HepG2 (cell line): ENCODE results near the gene RGL3.

Experiments
- AHR ChIP-seq: IDR thresholded peaks from 2 replicates; pipeline ENCODE4 v1.6.1; 2018; ENCODE audit warnings: missing genetic modification reagents, missing compliant biosample characterization
- CTCF ChIP-seq: sonication (generic); formaldehyde crosslinking; IDR thresholded peaks from 2 replicates; pipeline ENCODE4 v1.5.0; 2020; ENCODE audit warnings: mild to moderate bottlenecking, missing genetic modification reagents, moderate library complexity
- EP300 ChIP-seq, 3 experiments: sonication (generic) in 1 of 3; formaldehyde crosslinking in 1 of 3; IDR thresholded peaks; 2 replicates each; pipeline versions ENCODE4 v1.5.1 to v1.6.1; 2011 to 2020; ENCODE audit warnings: low read depth in 2 of 3, low read length in 2 of 3, borderline replicate concordance in 1 of 3, improper control_type of control experiment in 1 of 3, mild to moderate bottlenecking in 1 of 3, missing genetic modification reagents in 1 of 3, moderate library complexity in 1 of 3
- EZH2 ChIP-seq: conservative IDR thresholded peaks from 2 replicates; pipeline ENCODE4 v1.6.1; 2012; ENCODE audit warnings: mild to moderate bottlenecking, low read depth, low read length, moderate library complexity
- MAFK ChIP-seq, 2 experiments: IDR thresholded peaks in 1 of 2; conservative IDR thresholded peaks in 1 of 2; 2 replicates each; pipeline ENCODE4 v1.6.1; 2011; ENCODE audit warnings: improper control_type of control experiment in 2 of 2, low read length in 2 of 2
- PHB2 ChIP-seq: fragments of 450-650 bp; IDR thresholded peaks from 2 replicates; pipeline ENCODE4 v1.6.1; 2018; ENCODE audit not compliant: partially characterized antibody
- PHF5A ChIP-seq: IDR thresholded peaks from one replicate; pipeline ENCODE4 v1.6.1; 2018; ENCODE audit warnings: low read depth, missing genetic modification reagents; ENCODE audit not compliant: unreplicated experiment
- RCOR2 ChIP-seq: IDR thresholded peaks from 2 replicates; pipeline ENCODE4 v1.6.1; 2016; ENCODE audit warnings: missing biosample characterization, missing genetic modification reagents
- ZBTB34 ChIP-seq: sonication (generic); formaldehyde crosslinking; IDR thresholded peaks from 2 replicates; pipeline ENCODE4 v1.8.0; 2022; ENCODE audit warnings: mild to moderate bottlenecking, missing genetic modification reagents
- ZNF644 ChIP-seq: IDR thresholded peaks from 2 replicates; pipeline ENCODE4 v1.6.1; 2016; ENCODE audit warnings: low read depth
- TF ChIP-seq, protein P1 (sequence below): sonication (generic); formaldehyde crosslinking; IDR thresholded peaks from 2 replicates; pipeline ENCODE4 v1.5.0; 2020; ENCODE audit warnings: missing genetic modification reagents

DNA sequence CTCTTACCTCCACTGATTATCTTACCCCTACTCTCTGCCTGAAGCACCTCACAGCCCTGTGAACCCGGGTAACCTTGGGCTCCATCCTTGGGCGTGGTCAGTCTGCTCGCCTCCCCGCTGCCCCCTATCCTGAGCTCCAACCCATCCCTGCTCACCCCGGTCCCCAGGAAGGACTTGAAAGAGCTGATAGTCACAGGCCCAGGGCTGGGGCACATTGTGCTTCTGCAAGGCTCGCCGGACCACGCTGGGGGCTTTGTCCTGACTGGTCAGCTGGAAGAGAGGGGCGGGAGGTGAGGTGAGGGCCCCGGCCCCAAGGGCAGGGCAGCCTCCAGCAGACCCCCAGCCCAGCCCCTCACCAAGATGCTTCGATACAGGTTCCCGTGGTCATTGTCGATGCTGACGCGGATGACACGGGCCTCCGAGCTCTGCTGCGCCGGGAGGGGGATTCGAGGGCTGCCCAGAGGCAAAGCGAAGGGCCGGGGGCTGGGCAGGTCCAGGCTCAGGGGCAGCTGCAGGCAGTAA is 22.0 kb downstream of the RGL3 start:
- TF ChIP-seq EP300 (IDR thresholded peaks at IDR 0.05; ENCODE audit: low read depth in 2 of 2, low read length in 2 of 2): no peak
- no peak for TF ChIP-seq EP300 (CRISPR knock-in tag; IDR thresholded peaks at IDR 0.05; ENCODE audit: borderline replicate concordance)
- no peak for TF ChIP-seq ZNF644 (CRISPR knock-in tag)
- TF ChIP-seq, protein P1, sequence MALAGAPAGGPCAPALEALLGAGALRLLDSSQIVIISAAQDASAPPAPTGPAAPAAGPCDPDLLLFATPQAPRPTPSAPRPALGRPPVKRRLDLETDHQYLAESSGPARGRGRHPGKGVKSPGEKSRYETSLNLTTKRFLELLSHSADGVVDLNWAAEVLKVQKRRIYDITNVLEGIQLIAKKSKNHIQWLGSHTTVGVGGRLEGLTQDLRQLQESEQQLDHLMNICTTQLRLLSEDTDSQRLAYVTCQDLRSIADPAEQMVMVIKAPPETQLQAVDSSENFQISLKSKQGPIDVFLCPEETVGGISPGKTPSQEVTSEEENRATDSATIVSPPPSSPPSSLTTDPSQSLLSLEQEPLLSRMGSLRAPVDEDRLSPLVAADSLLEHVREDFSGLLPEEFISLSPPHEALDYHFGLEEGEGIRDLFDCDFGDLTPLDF: no peak
- no peak for TF ChIP-seq ZBTB34 (CRISPR knock-in tag)
- no peak for TF ChIP-seq EZH2
- TF ChIP-seq PHB2: no peak
- no peak for TF ChIP-seq AHR (CRISPR knock-in tag)
- no peak for TF ChIP-seq RCOR2 (CRISPR knock-in tag)
- no peak for TF ChIP-seq CTCF
- no peak for TF ChIP-seq MAFK (conservative IDR thresholded peaks at IDR 0.05 in 1 of 2, IDR thresholded peaks at IDR 0.05 in 1 of 2; ENCODE audit: low read length in 2 of 2)
- TF ChIP-seq PHF5A (CRISPR knock-in tag): no peak
